Neural cell (in vitro differentiated cells): ENCODE measurements around the gene SAC3D1. TPM values are rescaled to one million over a fixed set of nuclear protein-coding genes. Genes with fewer than 3 reads are reported as not detected.

Experiments
- H2AFZ ChIP-seq: fragments of 200-600, 300-800 bp; sonication (generic), shearing (Covaris generic); 2 replicates; pipeline ENCODE4 v1.6.0; 2014; ENCODE audit warnings: low read depth, mild to moderate bottlenecking, antibody characterized with exemption, low read length, moderate library complexity
- H3F3A ChIP-seq: fragments of 200-600 bp; shearing (Covaris generic); 2 replicates; pipeline ENCODE4 v1.6.1; 2016; ENCODE audit warnings: mild to moderate bottlenecking, moderate library complexity, mixed read lengths, antibody characterized with exemption, low read length; ENCODE audit not compliant: insufficient read depth, poor library complexity, severe bottlenecking
- H3K27ac ChIP-seq: fragments of 200-600, 300-800 bp; sonication (generic), shearing (Covaris generic); 2 replicates; pipeline ENCODE4 v1.5.1; 2014; ENCODE audit warnings: mild to moderate bottlenecking, low read length, moderate library complexity
- H3K27me3 ChIP-seq: fragments of 300-800, 200-600 bp; sonication (generic), shearing (Covaris generic); 2 replicates; pipeline ENCODE4 v1.6.0; 2014; ENCODE audit warnings: mild to moderate bottlenecking, low read depth, low read length, moderate library complexity; ENCODE audit not compliant: insufficient read depth
- H3K36me3 ChIP-seq: fragments of 300-800, 200-600 bp; sonication (generic), shearing (Covaris generic); 2 replicates; pipeline ENCODE4 v1.5.1; 2014; ENCODE audit warnings: mild to moderate bottlenecking, antibody characterized with exemption, low read length, moderate library complexity; ENCODE audit not compliant: insufficient read depth
- H3K4me2 ChIP-seq: fragments of 300-800, 200-600 bp; sonication (generic), shearing (Covaris generic); 2 replicates; pipeline ENCODE4 v1.6.0; 2014; ENCODE audit warnings: mild to moderate bottlenecking, low read length
- H3K4me3 ChIP-seq: fragments of 300-800, 200-600 bp; sonication (generic), shearing (Covaris generic); 2 replicates; pipeline ENCODE4 v1.5.1; 2014; ENCODE audit warnings: mild to moderate bottlenecking, low read length, moderate library complexity
- H3K79me2 ChIP-seq: fragments of 200-600 bp; shearing (Covaris generic); replicated peaks from 2 replicates; pipeline ENCODE4 v1.6.0; 2014; ENCODE audit warnings: mild to moderate bottlenecking, low read length, moderate library complexity; ENCODE audit not compliant: insufficient read depth
- H3K9ac ChIP-seq: fragments of 300-800, 200-600 bp; sonication (generic), shearing (Covaris generic); 2 replicates; pipeline ENCODE4 v1.6.1; 2016; ENCODE audit warnings: mild to moderate bottlenecking, low read length, mixed read lengths
- H3K9me2 ChIP-seq: fragments of 200-600 bp; shearing (Covaris generic); 2 replicates; pipeline ENCODE4 v1.6.1; 2016; ENCODE audit warnings: mild to moderate bottlenecking, low read length, mixed read lengths; ENCODE audit not compliant: insufficient read depth
- H3K9me3 ChIP-seq: fragments of 200-600, 300-800 bp; sonication (generic), shearing (Covaris generic); 2 replicates; pipeline ENCODE4 v1.6.1; 2016; ENCODE audit warnings: mild to moderate bottlenecking, mixed run types, low read length, moderate library complexity, mixed read lengths
- H4K20me1 ChIP-seq: fragments of 200-600 bp; shearing (Covaris generic); 2 replicates; pipeline ENCODE4 v1.6.1; 2016; ENCODE audit warnings: mild to moderate bottlenecking, mixed run types; ENCODE audit not compliant: insufficient read depth
- EP300 ChIP-seq: fragments of 450-650 bp; conservative IDR thresholded peaks from 2 replicates; pipeline ENCODE4 v1.6.1; 2014; ENCODE audit warnings: antibody characterized with exemption, mild to moderate bottlenecking, moderate library complexity; ENCODE audit not compliant: poor library complexity, severe bottlenecking
- EZH2 ChIP-seq: fragments of 200-600, 300-800 bp; shearing (Covaris generic), sonication (generic); IDR thresholded peaks from 2 replicates; pipeline ENCODE4 v1.6.1; 2014; ENCODE audit warnings: antibody characterized with exemption, low read length, borderline replicate concordance, mild to moderate bottlenecking; ENCODE audit not compliant: insufficient read depth, poor library complexity, severe bottlenecking
- MXI1 ChIP-seq: fragments of 450-650 bp; conservative IDR thresholded peaks from 2 replicates; pipeline ENCODE4 v1.6.1; 2014; ENCODE audit warnings: antibody characterized with exemption, mild to moderate bottlenecking; ENCODE audit not compliant: poor library complexity, severe bottlenecking
- POLR2AphosphoS5 ChIP-seq: IDR thresholded peaks from 2 replicates; pipeline ENCODE4 v1.6.1; 2012
- RAD21 ChIP-seq: fragments of 450-650 bp; conservative IDR thresholded peaks from 2 replicates; pipeline ENCODE4 v1.6.1; 2014; ENCODE audit warnings: antibody characterized with exemption, mild to moderate bottlenecking, moderate library complexity
- REST ChIP-seq: IDR thresholded peaks from 2 replicates; pipeline ENCODE4 v1.6.1; 2012; ENCODE audit warnings: borderline replicate concordance
- SMC3 ChIP-seq: fragments of 450-650 bp; conservative IDR thresholded peaks from 2 replicates; pipeline ENCODE4 v1.6.1; 2014; ENCODE audit warnings: antibody characterized with exemption, mild to moderate bottlenecking, moderate library complexity; ENCODE audit not compliant: poor library complexity
- TAF1 ChIP-seq: IDR thresholded peaks from 2 replicates; pipeline ENCODE4 v1.6.1; 2012; ENCODE audit warnings: low read depth
- polyA plus RNA-seq: library from polyadenylated mRNA; depleted of rRNA; stranded (reverse); fragments of >200 nt; gene quantifications from 2 replicates; pipeline ENCODE4 v1.2.3, GENCODE V29; 2014
- TF ChIP-seq, protein P1 (sequence below): fragments of 450-650 bp; IDR thresholded peaks from 2 replicates; pipeline ENCODE4 v1.5.1; 2014; ENCODE audit warnings: antibody characterized with exemption, mild to moderate bottlenecking, moderate library complexity; ENCODE audit not compliant: poor library complexity, severe bottlenecking

SAC3D1 gene
- polyA plus RNA-seq, 1 donor from 2014 or later = 23.5 TPM

DNA sequence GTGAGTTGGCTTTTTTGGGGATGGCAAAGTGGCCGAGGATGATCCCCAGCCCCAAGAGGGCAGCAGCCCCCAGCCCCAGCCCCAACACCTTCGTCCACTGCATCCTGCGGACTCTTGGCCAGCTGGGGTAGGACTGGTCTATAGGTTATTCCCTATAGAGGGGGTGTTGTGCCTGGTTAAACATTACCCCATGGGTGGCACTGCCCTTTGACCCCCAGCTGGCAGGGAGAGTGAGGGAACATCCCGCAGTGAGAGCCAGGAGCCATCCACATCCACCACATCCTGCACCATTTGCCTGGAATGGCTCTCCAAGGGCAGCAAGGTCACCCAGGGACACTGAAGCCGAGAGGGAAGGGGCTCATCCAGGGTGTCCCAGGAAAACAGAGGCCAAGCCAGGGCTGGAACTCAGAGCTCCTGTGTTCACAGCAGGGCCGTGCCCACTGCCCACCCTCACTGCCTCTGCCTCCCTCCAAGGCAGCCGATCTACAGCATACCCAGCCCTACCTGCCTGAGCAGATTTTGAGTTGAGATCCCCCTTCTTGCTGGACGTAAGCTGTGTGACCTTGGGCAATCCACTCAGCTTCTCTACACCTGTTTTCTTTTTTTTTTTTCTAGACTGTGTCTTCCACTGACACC is 17.5 kb downstream of the SAC3D1 start, which contains the start of gene NAALADL1:
TSS of gene NAALADL1 (minus strand) at position 135 of the 636 bp plus-strand sequence. CDS start at position 103, 32 bp downstream.
- Histone ChIP-seq H3K9ac (no peak within 1 kb of the TSS), H3F3A (no peaks in the 10 kb centered on the region), H4K20me1 (no peaks in the 10 kb centered on the region), H3K4me3 (no peak within 1 kb of the TSS), H3K27me3 (no peaks in the 10 kb centered on the region), H3K9me2 (no peaks in the 10 kb centered on the region), H3K4me2 (no peak within 1 kb of the TSS), H3K9me3 (no peaks in the 10 kb centered on the region), H3K36me3 (no peaks in the 10 kb centered on the region), H3K79me2 (no peaks in the 10 kb centered on the region), H2AFZ (no peak within 1 kb of the TSS), H3K27ac (no peak within 1 kb of the TSS)
- TF ChIP-seq MXI1 = no peak
- TF ChIP-seq, protein P1, sequence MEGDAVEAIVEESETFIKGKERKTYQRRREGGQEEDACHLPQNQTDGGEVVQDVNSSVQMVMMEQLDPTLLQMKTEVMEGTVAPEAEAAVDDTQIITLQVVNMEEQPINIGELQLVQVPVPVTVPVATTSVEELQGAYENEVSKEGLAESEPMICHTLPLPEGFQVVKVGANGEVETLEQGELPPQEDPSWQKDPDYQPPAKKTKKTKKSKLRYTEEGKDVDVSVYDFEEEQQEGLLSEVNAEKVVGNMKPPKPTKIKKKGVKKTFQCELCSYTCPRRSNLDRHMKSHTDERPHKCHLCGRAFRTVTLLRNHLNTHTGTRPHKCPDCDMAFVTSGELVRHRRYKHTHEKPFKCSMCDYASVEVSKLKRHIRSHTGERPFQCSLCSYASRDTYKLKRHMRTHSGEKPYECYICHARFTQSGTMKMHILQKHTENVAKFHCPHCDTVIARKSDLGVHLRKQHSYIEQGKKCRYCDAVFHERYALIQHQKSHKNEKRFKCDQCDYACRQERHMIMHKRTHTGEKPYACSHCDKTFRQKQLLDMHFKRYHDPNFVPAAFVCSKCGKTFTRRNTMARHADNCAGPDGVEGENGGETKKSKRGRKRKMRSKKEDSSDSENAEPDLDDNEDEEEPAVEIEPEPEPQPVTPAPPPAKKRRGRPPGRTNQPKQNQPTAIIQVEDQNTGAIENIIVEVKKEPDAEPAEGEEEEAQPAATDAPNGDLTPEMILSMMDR = no peak
- no peak for TF ChIP-seq TAF1
- no peak for TF ChIP-seq EP300
- TF ChIP-seq RAD21 = no peak
- no peak for TF ChIP-seq EZH2
- no peak for TF ChIP-seq REST
- no peak for TF ChIP-seq POLR2AphosphoS5
- no peak for TF ChIP-seq SMC3

DNA sequence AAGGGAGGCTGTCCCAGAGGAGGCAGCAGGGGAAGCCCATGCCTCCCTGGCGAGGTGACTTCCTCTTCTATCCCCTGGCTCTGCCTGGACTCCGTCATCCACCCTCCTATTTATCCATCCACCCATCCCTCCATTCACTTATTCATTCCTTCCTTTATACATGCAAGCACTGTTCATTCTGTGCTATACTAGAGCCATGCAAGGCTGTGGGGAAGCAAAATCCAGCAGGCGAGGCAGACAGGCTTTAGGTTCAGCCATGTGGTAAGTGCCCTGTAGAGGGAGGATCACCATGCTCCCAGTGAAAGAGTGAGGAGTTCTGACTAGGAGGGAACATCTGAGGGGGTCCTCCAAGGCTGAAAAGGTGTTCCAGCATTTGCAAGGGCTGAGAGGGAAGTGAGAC is 18.5 kb downstream of the SAC3D1 start:
- no peak overlapping the region for H3K9ac ChIP-seq
- H3K27ac ChIP-seq = no peak overlapping the region
- H3K27me3 ChIP-seq = no peaks in the 10 kb centered on the region
- no peaks in the 10 kb centered on the region for H4K20me1 ChIP-seq
- TF ChIP-seq EP300 (no peak), TAF1 (no peak), REST (no peak), EZH2 (no peak), MXI1 (no peak), POLR2AphosphoS5 (no peak), SMC3 (no peak), RAD21 (no peak)
- TF ChIP-seq, protein P1 = no peak
- no peaks in the 10 kb centered on the region for H3F3A ChIP-seq
- H3K4me3 ChIP-seq = no peak overlapping the region
- no peaks in the 10 kb centered on the region for H3K9me3 ChIP-seq
- H3K4me2 ChIP-seq = no peak overlapping the region
- no peaks in the 10 kb centered on the region for H3K79me2 ChIP-seq
- no peaks in the 10 kb centered on the region for H3K9me2 ChIP-seq
- H2AFZ ChIP-seq = no peak overlapping the region
- H3K36me3 ChIP-seq = no peaks in the 10 kb centered on the region
